ENCODE data around the gene ZNF77.
"Not testable (repeated sequence)": the region's sequence is repeated elsewhere in the genome, so short reads cannot be mapped to it uniquely, and the experiment has no call there.

Gene ZNF77

DNA sequence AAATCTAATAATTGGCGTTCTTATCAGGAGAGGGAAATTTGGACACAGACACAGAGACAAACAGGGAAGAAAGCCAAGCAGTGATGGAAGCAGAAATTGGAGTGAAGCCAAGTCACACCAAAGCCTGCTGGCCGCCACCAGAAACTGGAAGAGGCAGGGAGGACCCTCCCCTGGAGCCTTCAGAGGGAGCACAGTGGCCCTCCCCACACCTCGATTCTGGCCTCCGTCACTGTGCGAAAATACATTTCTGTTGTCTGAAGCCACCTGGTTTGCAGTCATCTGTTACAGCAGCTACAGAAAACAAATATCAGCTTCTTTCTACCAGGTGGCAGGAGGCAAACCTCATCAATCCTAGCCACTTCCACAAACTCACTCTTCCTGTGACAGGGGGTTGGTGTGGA lies 24.3 kb upstream of the ZNF77 start:
- DNase-seq = peak; percentile 95

DNA sequence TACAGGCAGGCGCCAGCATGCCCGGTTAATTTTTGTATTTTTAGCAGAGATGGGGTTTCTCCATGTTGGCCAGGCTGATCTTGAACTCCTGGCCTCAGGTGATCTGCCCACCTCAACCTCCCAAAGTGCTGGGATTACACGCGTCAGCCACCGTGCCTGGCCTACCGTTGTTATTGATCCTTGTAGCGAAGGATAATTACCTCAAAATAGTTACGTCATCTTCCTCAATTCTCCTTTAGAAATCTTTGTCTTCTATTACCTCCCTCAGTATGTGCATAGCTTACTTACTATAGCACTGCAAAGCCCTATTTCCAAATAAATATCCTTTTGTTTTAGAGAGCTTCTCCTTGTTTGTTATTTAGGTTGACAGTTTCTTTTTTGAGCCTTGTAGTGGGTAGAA lies 23.2 kb upstream of the ZNF77 start:
- peak; percentile 58 for DNase-seq

DNA sequence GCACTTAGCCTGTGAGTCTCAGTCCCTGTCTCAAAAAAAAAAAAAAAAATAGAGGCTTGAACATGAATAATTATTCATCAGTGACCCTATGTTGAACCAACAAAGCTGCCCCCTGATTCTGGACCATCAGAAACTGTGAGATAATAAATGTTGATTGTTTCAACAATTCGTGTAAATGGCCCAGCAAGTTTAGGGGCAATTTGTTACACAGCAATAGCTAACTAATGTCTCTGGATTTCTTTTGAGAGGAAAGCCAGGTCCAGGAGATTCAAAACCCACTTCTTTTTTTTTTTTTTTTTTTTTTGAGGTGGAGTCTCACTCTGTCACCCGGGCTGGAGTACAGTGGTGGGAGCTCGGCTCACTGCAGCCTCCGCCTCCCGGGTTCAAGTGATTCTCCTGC lies 20.1 kb upstream of the ZNF77 start:
- DNase-seq = no peak

DNA sequence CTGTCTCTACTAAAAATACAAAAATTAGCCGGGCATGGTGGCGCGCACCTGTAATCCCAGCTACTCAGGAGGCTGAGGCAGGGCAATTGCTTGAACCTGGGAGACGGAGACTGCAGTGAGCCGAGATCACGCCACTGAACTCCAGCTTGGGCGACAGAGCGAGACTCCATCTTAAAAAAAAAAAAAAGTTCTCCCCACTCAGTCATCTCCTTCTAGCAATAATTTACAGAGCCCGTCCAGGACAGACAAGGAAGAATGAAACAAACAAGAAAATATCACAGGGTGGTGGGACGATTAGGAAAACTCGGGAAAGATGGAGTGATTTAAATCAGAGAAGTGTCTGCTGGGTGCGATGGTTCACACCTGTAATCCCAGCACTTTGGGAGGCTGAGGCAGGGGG lies 18.9 kb upstream of the ZNF77 start:
- DNase-seq = not testable (repeated sequence)

DNA sequence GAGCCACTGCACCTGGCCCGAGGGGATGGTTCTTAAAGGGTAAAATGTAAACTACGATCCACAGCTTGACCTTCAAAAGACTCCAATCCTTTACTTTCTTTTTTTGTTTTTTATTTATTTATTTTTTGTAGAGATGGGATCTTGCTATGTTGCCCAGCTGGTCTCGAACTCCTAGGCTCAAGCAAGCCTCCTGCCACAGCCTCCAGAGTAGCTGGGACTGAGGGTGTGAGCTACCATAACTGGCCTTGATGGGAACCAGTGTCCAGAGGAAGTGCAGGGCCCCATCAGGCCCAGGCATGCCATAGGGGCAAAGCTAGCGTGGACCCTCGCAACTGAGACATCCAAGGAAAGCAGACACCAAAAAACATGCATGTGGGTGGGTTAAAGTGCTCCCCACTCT lies 18.4 kb upstream of the ZNF77 start:
- DNase-seq = no peak

DNA sequence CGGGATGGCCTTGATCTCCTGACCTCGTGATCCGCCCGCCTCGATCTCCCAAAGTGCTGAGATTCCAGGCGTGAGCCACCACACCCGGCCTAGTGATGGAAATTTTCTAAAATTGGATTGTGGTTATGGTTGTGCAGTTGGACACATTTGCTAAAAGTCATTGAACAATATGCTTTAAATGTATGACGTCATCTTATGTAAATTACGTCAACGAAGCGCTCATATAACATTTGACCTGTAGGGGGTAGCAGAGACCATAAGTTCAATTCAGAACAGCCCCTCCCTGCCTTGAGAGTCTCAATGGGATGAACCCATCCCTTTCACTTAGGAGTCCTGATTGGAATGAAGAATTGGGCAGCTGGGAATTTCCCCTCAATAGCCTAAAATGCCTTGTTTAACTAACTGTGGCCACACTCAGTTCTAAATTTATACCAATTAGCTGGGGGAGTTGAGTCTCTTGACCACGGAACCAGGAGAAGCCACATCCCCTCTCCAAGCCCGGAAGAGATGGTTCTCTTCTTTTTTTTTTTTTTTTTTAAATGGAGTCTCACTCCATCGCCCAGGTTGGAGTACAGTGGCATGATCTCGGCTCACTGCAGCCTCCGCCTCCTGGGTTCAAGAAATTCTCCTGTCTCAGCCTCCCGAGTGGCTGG lies 17.4 kb upstream of the ZNF77 start:
- peak; percentile 80 for DNase-seq

DNA sequence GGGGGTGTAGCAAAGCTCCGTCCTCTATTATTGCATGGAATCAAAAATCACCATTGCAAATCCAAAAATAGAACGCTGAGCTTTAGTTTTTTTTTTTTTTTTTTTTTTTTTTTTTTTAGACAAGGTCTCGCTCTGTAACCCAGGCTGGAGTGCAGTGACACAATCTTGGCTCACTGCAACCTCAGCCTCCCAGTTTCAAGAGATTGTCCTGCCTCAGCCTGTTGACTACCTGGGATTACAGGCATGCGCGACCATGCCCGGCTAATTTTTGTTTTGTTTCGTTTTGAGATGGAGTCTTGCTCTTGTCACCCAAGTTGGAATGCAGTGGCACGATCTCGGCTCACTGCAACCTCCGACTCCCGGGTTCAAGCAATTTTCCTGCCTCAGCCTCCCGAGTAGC lies 15.3 kb upstream of the ZNF77 start:
- no peak for DNase-seq

DNA sequence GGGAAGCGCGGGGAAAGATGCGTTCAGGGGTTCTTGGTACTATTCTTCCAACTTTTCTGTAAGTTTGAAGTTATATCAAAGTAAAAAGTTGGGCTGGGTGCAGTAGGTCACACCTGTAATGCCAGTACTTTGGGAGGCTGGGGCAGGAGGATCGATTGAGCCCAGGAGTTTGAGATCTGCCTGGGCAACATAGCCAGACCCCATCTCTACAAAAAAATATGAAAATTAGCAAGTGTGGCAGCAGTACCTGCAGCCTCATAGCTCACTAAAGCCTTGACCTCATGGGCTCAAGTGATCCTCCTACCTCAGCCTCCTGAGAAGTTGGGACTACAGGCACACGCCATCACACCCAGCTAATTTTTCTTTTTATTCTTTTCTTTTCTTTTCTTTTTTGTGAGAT lies 12.4 kb upstream of the ZNF77 start:
- DNase-seq = no peak

GRCh38 chr19:2952953-2953481 lies 8.2 kb upstream of the ZNF77 start:
- no peak for DNase-seq

GRCh38 chr19:2950286-2951124 lies 5.7 kb upstream of the ZNF77 start:
- DNase-seq = peak; percentile 99

DNA sequence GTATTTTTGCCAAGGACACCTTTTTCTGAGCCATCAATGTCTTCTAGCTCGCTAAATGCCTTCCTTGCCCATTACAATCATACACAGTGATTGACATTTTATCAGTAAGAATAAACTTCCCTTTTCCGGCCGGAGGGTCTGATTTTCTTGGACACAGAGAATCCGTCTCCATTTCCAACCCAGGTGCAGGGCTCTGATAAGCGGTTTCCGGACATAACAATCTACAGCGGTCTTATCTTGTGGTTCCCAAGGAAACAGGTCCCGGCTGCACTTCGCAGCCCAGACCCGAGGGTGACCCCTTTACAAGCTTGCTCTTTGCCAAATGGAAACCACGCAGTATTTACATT lies 5.1 kb upstream of the ZNF77 start:
- no peak for DNase-seq

DNA sequence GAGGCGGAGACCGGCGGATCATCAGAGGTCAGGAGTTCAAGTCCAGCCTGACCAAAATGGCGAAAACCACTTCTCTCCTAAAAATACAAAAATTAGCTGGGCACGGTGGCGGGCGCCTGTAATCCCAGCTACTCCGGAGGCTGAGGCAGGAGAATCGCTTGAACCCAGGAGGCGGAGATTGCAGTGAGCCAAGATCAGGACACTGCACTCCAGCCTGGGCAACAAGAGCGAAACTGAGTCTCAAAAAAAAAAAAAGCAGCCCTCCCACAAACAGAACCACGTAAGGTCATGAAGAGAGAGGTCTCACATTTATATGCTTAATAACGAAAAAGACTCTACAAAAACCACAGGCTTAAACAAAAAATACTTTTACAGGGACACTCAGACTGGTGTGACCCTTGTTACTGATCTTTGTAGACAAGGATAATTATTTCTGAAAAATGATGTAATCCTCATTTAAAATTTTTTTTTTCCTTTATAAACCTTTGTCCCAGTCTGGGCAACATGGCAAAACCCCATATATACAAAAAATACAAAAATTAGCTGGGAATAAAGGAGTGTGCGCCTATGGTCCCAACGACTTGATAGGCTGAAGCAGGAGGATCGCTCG lies 909 bp upstream of the ZNF77 start:
- DNase-seq = no peak

GRCh38 chr19:2944403-2944774 lies 382 bp downstream of the ZNF77 start:
- no peak for DNase-seq

DNA sequence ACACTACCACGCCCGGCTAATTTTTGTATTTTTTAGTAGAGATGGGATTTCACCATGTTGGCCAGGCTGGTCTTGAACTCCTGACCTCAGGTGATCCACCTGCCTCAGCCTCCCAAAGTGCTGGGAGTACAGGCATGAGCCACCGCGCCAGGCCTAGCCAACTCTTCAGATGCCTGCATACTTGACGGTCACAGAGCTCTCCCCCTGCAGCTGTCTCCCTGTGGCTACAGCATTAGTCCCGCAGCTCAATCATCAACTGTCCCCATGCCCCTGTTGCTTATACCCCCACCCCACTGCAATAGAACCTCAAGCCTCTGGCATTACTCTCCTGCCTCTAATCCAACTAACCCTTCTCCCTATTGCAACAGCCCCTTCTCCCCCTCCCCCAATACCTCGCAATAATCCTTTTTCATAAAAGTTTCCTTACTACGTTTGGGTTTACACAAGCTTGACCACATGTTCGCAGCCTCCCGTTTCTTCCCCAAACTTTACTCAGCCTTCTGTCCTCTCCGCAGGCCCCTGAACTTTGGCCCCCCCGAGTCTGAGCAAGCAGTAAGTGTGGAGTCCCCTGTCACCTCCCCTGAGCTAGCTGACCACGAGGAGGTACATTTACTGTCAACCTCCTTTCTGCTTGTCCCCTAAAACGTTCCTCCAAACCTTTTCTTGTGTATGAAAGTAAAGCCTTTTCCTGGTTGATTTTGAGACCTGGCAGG lies 1.7 kb downstream of the ZNF77 start:
- DNase-seq = no peak

GRCh38 chr19:2935863-2936262 lies 8.9 kb downstream of the ZNF77 start:
- not testable (repeated sequence) for DNase-seq

DNA sequence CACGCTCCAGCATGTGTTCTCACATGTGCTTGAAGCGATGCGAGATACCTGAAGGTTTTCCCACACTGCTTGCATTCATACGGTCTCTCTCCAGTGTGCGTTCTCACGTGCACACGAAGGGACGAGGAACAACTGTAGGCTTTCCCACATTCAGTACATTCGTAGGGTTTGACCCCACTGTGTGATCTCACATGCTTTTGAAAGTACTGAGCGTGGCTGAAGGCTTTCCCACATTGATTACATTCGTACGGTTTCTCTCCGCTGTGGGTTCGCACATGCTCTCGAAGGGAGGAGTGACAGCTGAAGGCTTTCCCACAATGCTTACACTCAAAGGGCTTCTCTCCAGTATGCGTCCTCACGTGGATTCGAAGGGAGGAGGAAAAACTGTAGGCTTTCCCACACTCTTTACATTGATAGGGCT lies 11.3 kb downstream of the ZNF77 start:
- no peak for DNase-seq

- no peak for DNase-seq
Observed at GRCh38 chr19:2927032-2927430, 17.7 kb downstream of the ZNF77 start.

DNA sequence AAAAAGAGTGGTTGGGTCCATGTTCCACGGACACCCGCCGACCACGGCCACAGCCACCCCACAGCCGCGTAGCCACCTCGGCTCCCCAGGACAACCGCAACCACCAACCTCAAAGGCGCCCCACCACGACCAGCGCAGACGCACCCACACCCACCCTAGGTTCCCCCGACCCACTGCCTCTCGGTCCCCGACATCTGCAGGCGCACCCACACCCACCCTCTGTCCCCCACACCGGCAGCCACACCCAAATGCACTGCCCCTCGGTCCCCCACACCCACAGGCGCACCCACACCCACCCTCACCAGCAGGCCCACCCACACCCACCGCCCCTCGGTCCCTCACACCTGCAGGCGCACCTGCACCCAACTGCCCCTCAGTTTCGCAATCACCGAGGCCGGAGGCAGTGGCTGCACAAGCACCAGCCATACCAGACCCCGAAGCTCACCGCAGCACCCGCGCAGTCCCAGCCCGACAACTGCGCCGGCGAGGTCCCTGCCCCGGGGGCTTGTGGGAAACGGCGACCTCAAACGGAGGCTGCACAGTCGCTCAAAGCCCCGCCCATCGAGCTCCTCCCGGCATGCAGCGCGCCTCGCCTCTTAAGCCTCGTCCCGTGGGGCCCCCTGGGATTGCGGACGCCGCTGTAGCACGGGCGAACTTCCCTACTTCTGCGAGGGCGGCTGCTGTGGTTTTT lies 18.3 kb downstream of the ZNF77 start:
- no peak for DNase-seq

DNA sequence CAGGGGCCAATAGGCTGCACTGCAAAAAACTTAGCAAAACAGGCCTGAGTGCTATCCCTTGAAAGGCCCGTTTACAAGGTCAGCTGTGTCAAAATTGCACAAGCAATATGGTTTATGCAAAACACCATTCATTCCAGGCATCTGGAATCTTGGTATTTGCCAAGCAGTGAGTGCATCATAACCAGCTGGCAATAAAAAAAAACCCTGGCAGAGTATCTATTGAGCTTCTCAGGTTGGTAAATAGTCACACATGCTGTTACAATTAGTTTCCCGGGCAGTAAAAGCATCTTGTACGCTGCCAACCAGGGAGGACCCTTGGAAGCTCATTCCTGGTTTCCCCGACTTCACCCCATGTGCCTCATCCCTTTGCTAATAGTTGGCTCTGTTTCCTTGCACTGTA lies 21.3 kb downstream of the ZNF77 start:
- DNase-seq = peak; percentile 88

DNA sequence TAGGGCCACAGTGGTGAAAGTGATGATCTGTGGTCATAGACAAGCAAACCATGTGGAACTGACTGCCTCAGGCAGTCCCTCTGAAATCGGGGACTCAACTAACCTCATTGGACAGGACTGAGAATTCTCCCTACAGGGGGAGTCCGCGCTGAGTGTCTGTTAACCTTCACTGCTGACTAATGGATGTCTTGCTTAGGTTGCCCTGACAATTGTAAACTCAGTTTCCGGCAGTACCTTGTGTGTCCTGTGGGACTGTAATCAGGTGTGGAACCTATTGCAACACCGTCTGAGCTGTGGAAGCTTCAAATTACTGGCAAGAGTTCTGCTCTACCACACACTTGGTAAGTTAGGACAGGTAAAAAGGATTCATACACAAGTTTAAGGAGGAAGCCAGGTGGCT lies 21.8 kb downstream of the ZNF77 start:
- peak; percentile 44 for DNase-seq

- no peak for DNase-seq
Observed at GRCh38 chr19:2917275-2918184, 27.2 kb downstream of the ZNF77 start.

DNA sequence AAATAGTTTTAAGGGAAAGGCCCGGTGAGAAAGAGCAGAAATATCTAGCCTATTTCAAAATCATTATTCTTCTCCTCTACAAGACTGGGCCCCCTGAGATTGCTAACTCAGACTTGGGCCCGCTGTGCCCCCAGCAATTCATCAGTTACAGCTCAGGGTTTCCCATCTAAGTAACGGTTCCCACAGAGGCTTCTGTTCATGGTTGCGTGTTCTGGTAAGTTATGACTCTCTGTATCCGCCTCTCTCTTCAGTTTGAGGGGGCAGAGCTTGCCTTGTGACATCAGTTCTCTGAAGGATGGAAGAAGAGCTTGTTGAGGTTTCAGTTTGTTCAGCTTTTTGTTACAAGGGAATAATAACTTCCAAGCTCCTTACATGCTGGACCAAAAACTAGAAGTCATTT lies 32.5 kb downstream of the ZNF77 start:
- DNase-seq = no peak

All from NCI-H2171 treated with DMSO at 0.1 percent for 48 hours (cell line).